Common myeloid progenitor, CD34-positive (primary cell): Measurements from ENCODE around the gene DYNLT2B.
"Not testable (repeated sequence)": the region's sequence is repeated elsewhere in the genome, so short reads cannot be mapped to it uniquely, and the experiment has no call there.

Experiments
- CTCF ChIA-PET: fragments of 350-600 bp; sonication (Branson Sonifier 250); formaldehyde crosslinking; loops from one replicate; lab custom pipeline; 2021; ENCODE audit warnings: antibody characterized with exemption; lab: Charles Lee
- POLR2A ChIA-PET: fragments of 350-600 bp; sonication (Branson Sonifier 250); formaldehyde crosslinking; loops from one replicate; lab custom pipeline; 2021; ENCODE audit warnings: antibody characterized with exemption; lab: Charles Lee
- DNase-seq, 3 donors: peaks; one replicate each; pipeline versions ENCODE4 v3.0.0 to v3.0.0-alpha.2; 2013
- H3K27ac ChIP-seq, 2 experiments: 1 replicate in 1 of 2; 2 replicates in 1 of 2; pipeline ENCODE4 v1.7.0; 2013; ENCODE audit warnings: inconsistent platforms in 2 of 2, low read length in 2 of 2, mild to moderate bottlenecking in 2 of 2, low read depth in 1 of 2, moderate library complexity in 1 of 2; ENCODE audit not compliant: severe bottlenecking in 2 of 2, insufficient read depth in 1 of 2, poor library complexity in 1 of 2
- H3K27me3 ChIP-seq, 5 experiments: replicated peaks in 2 of 5; 1 replicate in 3 of 5; 2 replicates in 2 of 5; pipeline versions ENCODE4 v1.6.1 to v1.7.0; 2013; ENCODE audit warnings: low read length in 4 of 5, mild to moderate bottlenecking in 2 of 5, moderate library complexity in 2 of 5, inconsistent platforms in 1 of 5; ENCODE audit not compliant: insufficient read depth in 5 of 5, control insufficient read depth in 4 of 5
- H3K36me3 ChIP-seq, 4 experiments: 1 replicate in 2 of 4; 2 replicates in 2 of 4; pipeline versions ENCODE4 v1.6.1 to v1.7.0; 2013; ENCODE audit warnings: low read length in 3 of 4, control low read depth in 1 of 4, mild to moderate bottlenecking in 1 of 4; ENCODE audit not compliant: control insufficient read depth in 4 of 4, insufficient read depth in 4 of 4
- H3K4me1 ChIP-seq, 4 experiments: 1 replicate in 3 of 4; 2 replicates in 1 of 4; pipeline versions ENCODE4 v1.6.1 to v1.7.1; 2013; ENCODE audit warnings: low read length in 3 of 4, mild to moderate bottlenecking in 3 of 4, control low read depth in 1 of 4, inconsistent platforms in 1 of 4, moderate library complexity in 1 of 4; ENCODE audit not compliant: control insufficient read depth in 4 of 4, insufficient read depth in 4 of 4; ENCODE audit errors: control extremely low read depth in 1 of 4
- H3K4me3 ChIP-seq, 7 experiments: 1 replicate in 4 of 7; 2 replicates in 3 of 7; pipeline versions ENCODE4 v1.5.1 to v1.7.0; 2013; ENCODE audit warnings: mild to moderate bottlenecking in 7 of 7, low read length in 6 of 7, moderate library complexity in 6 of 7, inconsistent platforms in 2 of 7, low read depth in 2 of 7, control low read depth in 1 of 7; ENCODE audit not compliant: insufficient read depth in 4 of 7, control insufficient read depth in 1 of 7; ENCODE audit errors: extremely low read depth in 1 of 7
- H3K9me3 ChIP-seq, 5 experiments: 1 replicate in 4 of 5; 2 replicates in 1 of 5; pipeline versions ENCODE4 v1.6.1 to v1.7.1; 2013; ENCODE audit warnings: low read length in 4 of 5, mild to moderate bottlenecking in 2 of 5, inconsistent platforms in 1 of 5, low read depth in 1 of 5, moderate library complexity in 1 of 5; ENCODE audit not compliant: control insufficient read depth in 4 of 5, insufficient read depth in 2 of 5; ENCODE audit errors: control extremely low read depth in 1 of 5
- WGBS: methylation state at CpG from one replicate; pipeline ENCODE4 v1.1.5; 2013; ENCODE audit not compliant: insufficient coverage; 5-methylcytosine and 5-hydroxymethylcytosine counted together

DYNLT2B gene

DNA sequence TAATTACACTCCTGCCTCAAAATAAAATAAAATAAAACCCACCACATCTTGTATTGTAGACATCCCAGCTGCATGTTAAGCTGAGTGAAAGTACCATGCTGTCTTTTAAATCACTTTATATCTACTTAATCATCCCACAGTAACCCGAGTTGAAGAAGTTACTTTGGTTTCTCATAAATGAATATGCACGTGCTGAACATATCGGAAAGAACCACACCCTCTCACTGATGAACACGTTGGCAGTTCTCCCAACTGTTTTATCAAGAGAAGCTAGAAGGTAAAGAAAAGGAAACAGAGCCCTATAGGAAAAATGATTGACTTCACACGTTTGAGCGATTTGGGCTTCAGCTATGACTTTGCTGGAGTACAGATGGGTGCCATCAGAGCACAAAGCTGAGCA is 36.1 kb upstream of the DYNLT2B start:
- Histone ChIP-seq H3K4me3 (no peak overlapping the region), H3K27me3 (no peaks in the 10 kb centered on the region), H3K4me1 (no peaks in the 10 kb centered on the region), H3K27ac (no peak overlapping the region), H3K36me3 (peaks cover 31 to 55% (median 40%) of the 10 kb centered on the region in 4 experiments), H3K9me3 (no peaks in the 10 kb centered on the region)
- ChIA-PET CTCF (no interaction called here), POLR2A (no interaction called here)
- WGBS, result 91% methylated on average over 3 of the region's 6 CpGs
- no peak for DNase-seq

DNA sequence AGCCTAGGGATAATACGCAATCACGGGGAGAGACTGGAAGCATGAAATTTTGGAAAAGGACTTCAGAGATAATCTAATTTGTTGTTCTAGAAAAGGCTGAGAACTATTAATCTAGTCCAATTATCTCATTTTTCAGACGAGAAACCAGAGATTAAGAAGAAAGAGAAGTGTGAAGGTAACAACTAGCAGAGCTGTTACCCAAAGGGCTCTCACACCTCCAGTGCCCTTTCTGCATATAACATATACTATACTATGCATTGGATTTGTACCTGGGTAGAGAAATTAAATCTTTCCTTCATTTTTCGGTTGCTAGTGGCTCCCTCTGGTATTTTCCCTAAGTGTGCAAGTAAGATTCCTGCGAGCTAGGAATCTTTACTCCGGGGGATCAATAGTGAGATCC is 33.5 kb upstream of the DYNLT2B start:
- ChIA-PET CTCF (no interaction called here), POLR2A (interaction anchor here (0.6 kb wide), 1 partner anchor 13 kb away, joined by 5 read pairs; no protein-coding TSS in a partner anchor)
- no peak for DNase-seq
- 100% methylated on average over 3 of the region's 6 CpGs for WGBS
- no peaks in the 10 kb centered on the region for H3K9me3 ChIP-seq
- H3K27ac ChIP-seq, result no peak overlapping the region
- no peak overlapping the region for H3K4me3 ChIP-seq
- H3K36me3 ChIP-seq, result peaks cover 29 to 44% (median 33%) of the 10 kb centered on the region in 4 experiments
- H3K27me3 ChIP-seq, result no peaks in the 10 kb centered on the region
- no peaks in the 10 kb centered on the region for H3K4me1 ChIP-seq

DNA sequence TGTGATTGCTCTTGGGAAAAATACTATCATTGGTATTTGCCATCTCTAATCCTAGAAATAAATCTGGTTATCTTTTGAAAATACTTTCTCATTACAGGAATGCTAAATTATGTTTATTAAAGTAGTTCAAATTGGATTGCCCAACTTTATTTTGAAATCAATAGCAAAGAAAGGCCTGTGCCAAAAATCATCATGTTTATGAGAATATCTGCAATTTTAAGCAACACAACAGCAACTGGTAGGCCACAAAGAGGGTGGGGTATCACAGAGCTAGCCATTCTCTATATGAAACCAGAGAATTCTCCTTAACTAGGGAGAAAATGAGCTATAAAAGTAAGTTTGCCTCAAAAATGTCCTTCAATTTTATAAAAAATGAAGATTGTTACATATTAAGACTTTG is 32.0 kb upstream of the DYNLT2B start:
- CTCF ChIA-PET, result no interaction called here
- DNase-seq, result no peak

DNA sequence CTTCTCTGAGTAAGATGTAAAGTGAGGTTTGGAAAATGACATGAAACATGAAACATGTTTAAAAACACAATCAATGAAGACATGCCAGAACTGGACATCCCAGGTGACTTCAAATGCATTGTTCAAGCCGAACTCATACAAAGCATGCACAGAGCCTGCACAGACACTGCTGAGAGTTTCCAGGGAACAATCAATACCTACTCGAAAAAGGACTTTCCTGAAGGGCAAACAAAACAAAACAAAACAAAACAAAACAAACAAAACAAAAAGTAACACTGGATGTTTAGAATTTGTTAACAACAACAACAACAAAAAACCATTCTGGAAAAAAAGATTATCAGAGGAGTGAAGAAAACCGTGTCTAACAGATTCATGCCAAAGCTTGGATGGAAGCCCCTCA is 30.7 kb upstream of the DYNLT2B start:
- ChIA-PET POLR2A (no interaction called here), CTCF (interaction anchor here (1.0 to 1.1 kb wide), 2 partner anchors 22 to 59 kb away, joined by 3 read pairs; no protein-coding TSS in a partner anchor)
- DNase-seq, result no peak
- WGBS, result 100% methylated on average over 1 of the region's 3 CpGs
- Histone ChIP-seq H3K27me3 (no peaks in the 10 kb centered on the region), H3K4me1 (peaks cover 0 to 21% (median 14%) of the 10 kb centered on the region in 4 experiments), H3K9me3 (no peaks in the 10 kb centered on the region), H3K4me3 (no peak overlapping the region), H3K36me3 (peaks cover 7 to 18% (median 11%) of the 10 kb centered on the region in 4 experiments), H3K27ac (no peak overlapping the region)

More for the DNA sequence above, 32.0 kb upstream of the DYNLT2B start:
- Histone ChIP-seq H3K27ac (no peak overlapping the region), H3K36me3 (peaks cover 15 to 30% (median 20%) of the 10 kb centered on the region in 4 experiments), H3K27me3 (no peaks in the 10 kb centered on the region), H3K4me1 (peaks cover 0 to 9% (median 7%) of the 10 kb centered on the region in 4 experiments), H3K9me3 (no peaks in the 10 kb centered on the region), H3K4me3 (no peak overlapping the region)
- POLR2A ChIA-PET, result no interaction called here

DNA sequence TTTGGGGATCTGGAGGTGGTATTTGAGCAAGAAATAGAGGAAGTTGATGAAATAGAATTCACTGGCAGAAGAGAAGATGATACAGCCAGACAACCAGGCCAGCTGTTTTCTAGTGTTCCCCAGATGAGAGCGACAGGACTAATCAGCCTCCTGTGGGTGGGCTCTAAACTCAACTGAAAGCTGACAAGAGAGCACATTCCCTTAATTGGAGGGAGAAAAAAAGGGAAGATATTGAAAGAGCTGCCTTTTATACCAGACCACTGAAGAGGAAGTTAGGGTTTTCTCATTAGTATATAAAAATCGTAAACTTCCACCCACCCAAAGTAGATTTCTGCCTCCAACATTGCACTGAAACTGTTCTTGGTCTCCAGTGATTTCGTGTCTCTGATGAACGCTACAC is 26.6 kb upstream of the DYNLT2B start:
- Histone ChIP-seq H3K27ac (no peak overlapping the region), H3K27me3 (no peaks in the 10 kb centered on the region), H3K4me3 (peak overlapping the region in 2 of 7 experiments; percentile 21 to 54), H3K9me3 (no peaks in the 10 kb centered on the region), H3K4me1 (peaks cover 0 to 26% (median 14%) of the 10 kb centered on the region in 4 experiments), H3K36me3 (peaks cover 4 to 16% (median 10%) of the 10 kb centered on the region in 4 experiments)
- DNase-seq, result peak; percentile 45 to 87 (median 83)
- ChIA-PET CTCF (interaction anchor here (1.5 kb wide), 1 partner anchor 20 kb away, joined by 4 read pairs; no protein-coding TSS in a partner anchor), POLR2A (no interaction called here)
- 17% methylated on average over 3 of the region's 4 CpGs for WGBS

DNA sequence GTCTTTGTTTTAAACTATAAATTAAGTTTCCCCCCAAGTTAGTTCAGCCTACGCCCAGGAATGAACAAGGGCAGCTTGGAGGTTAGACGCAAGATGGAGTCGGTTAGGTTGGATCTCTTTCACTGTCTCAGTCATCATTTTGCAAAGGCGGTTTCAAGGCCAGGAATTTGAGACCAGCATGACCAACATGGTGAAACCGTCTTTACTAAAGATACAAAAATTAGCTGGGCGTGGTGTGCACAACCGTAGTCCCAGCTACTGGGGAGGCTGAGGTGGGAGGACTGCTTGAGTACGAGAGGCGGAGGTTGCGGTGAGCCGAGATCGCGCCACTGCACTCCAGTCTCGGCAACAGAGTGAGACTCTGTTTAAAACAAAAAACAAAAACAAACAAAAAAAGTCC is 25.9 kb upstream of the DYNLT2B start:
- DNase-seq, H3K27me3 ChIP-seq, CTCF ChIA-PET, H3K9me3 ChIP-seq, H3K4me3 ChIP-seq, POLR2A ChIA-PET, H3K27ac ChIP-seq, H3K36me3 ChIP-seq: not testable (repeated sequence)
- H3K4me1 ChIP-seq, result peaks cover 0 to 26% (median 14%) of the 10 kb centered on the region in 4 experiments
- WGBS, result 100% methylated on average over 4 of the region's 14 CpGs

DNA sequence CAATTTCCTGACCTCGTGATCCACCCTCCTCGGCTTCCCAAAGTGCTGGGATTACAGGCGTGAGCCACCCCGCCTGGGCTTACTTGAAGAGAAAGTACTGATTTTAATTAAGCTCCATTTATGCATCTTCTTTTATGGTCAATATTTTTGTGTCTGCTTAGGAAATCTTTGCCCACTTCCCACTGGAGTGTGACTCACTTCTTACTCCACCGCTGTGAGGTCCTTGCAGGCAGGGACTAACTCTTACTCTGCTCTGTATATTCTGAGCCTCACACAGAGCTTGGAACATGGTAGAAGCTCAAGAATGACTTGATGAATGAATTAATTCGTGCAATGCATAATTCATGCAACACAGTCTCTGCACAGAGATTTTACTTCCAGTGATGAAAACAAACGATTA is 23.1 kb upstream of the DYNLT2B start:
- 94% methylated on average over 3 of the region's 7 CpGs for whole genome bisulfite sequencing
- POLR2A ChIA-PET, result interaction anchor here (0.5 kb wide), 1 partner anchor 541 kb away, joined by 4 read pairs; no protein-coding TSS in a partner anchor
- peaks cover 0 to 26% (median 14%) of the 10 kb centered on the region in 4 experiments for H3K4me1 ChIP-seq
- H3K4me3 ChIP-seq, result no peak overlapping the region
- H3K27ac ChIP-seq, result no peak overlapping the region
- peak in 2 of 3 donors; percentile 38 to 43 for DNase-seq
- H3K27me3 ChIP-seq, result no peaks in the 10 kb centered on the region
- no peaks in the 10 kb centered on the region for H3K36me3 ChIP-seq
- CTCF ChIA-PET, result interaction anchor here (1.5 kb wide), 1 partner anchor 83 kb away, joined by 3 read pairs; no protein-coding TSS in a partner anchor
- H3K9me3 ChIP-seq, result peaks cover 0 to 11% (median 3%) of the 10 kb centered on the region in 5 experiments
